MCF 10A (cell line): ENCODE data around the gene UNC93A. TPM values are rescaled to one million over a fixed set of nuclear protein-coding genes. Genes with fewer than 3 reads are reported as not detected.

Experiments used
- BruUV-seq: library from RNA; stranded (reverse); fragments of 400-500 nt; replicated peaks from 2 replicates; lab custom pipeline; 2021; lab: Mats Ljungman, UMichigan
- CTCF ChIA-PET: fragments of 300-600 bp; sonication (Branson Sonifier 250); formaldehyde crosslinking; extraction: SDS; loops from one replicate; lab custom pipeline; 2021; ENCODE audit warnings: antibody characterized with exemption, inconsistent platforms; lab: Yijun Ruan, JAX
- POLR2A ChIA-PET: fragments of 300-600, 350-650 bp; sonication (Branson Sonifier 250); formaldehyde crosslinking; extraction: SDS; loops from one replicate; lab custom pipeline; 2020; ENCODE audit warnings: antibody characterized with exemption, inconsistent platforms; lab: Yijun Ruan, JAX
- DNase-seq: peaks from one replicate; pipeline ENCODE4 v3.0.0-alpha.2; 2018; ENCODE audit not compliant: unreplicated experiment
- H3K27ac Mint-ChIP-seq: one replicate; pipeline ENCODE4 v1.8.0; 2022; ENCODE audit warnings: mild to moderate bottlenecking, low read depth, mixed read lengths; ENCODE audit not compliant: unreplicated experiment
- H3K27me3 Mint-ChIP-seq: one replicate; pipeline ENCODE4 v1.8.0; 2022; ENCODE audit warnings: mixed read lengths; ENCODE audit not compliant: insufficient read depth, unreplicated experiment
- H3K36me3 Mint-ChIP-seq: one replicate; pipeline ENCODE4 v1.8.0; 2022; ENCODE audit warnings: mild to moderate bottlenecking, moderate library complexity, mixed read lengths; ENCODE audit not compliant: insufficient read depth, unreplicated experiment
- H3K4me1 Mint-ChIP-seq: one replicate; pipeline ENCODE4 v1.8.0; 2022; ENCODE audit warnings: mixed read lengths; ENCODE audit not compliant: insufficient read depth, unreplicated experiment
- H3K4me3 Mint-ChIP-seq: one replicate; pipeline ENCODE4 v1.8.0; 2022; ENCODE audit warnings: mild to moderate bottlenecking, moderate library complexity, mixed read lengths; ENCODE audit not compliant: unreplicated experiment
- H3K9me3 Mint-ChIP-seq: one replicate; pipeline ENCODE4 v1.8.0; 2022; ENCODE audit warnings: mixed read lengths; ENCODE audit not compliant: unreplicated experiment
- CTCF ChIP-seq: fragments of 200-600 bp; IDR thresholded peaks from one replicate; pipeline ENCODE4 v1.8.0; 2022; ENCODE audit warnings: antibody characterized with exemption, mild to moderate bottlenecking; ENCODE audit not compliant: unreplicated experiment
- intact Hi-C: fragments of 100-400 bp; cut with micrococcal nuclease; formaldehyde crosslinking; loops from 2 replicates; pipeline ENCODE4 v1.14.1; 2022
- total RNA-seq: library from RNA; stranded (reverse); gene quantifications from 2 replicates; pipeline ENCODE4 v1.2.3, GENCODE V29; 2022

The UNC93A gene
- total RNA-seq, 1 experiment from 2014 or later: not detected

GRCh38 chr6:167337675-167338449, 46.7 kb downstream of the UNC93A start:
- Mint-ChIP-seq H3K9me3 (no peaks in the 10 kb centered on the region), H3K27me3 (peaks cover 15% of the 10 kb centered on the region), H3K36me3 (no peaks in the 10 kb centered on the region), H3K27ac (no peak overlapping the region), H3K4me3 (no peak overlapping the region), H3K4me1 (no peaks in the 10 kb centered on the region)
- no peak for TF ChIP-seq CTCF
- no peak for DNase-seq
- intact Hi-C loops: no loop called here
- BruUV-seq: no TSS peak
- ChIA-PET CTCF (no interaction called here), POLR2A (no interaction called here)

- ChIA-PET POLR2A (no interaction called here), CTCF (no interaction called here)
- intact Hi-C loops: no loop called here
- no peak for TF ChIP-seq CTCF
- Mint-ChIP-seq H3K9me3 (no peaks in the 10 kb centered on the region), H3K27me3 (peaks cover 20% of the 10 kb centered on the region), H3K4me3 (no peak overlapping the region), H3K4me1 (no peaks in the 10 kb centered on the region), H3K36me3 (no peaks in the 10 kb centered on the region), H3K27ac (no peak overlapping the region)
- BruUV-seq: no TSS peak
- no peak for DNase-seq
These were observed 47.5 kb downstream of the UNC93A start for GRCh38 chr6:167338541-167339117.

- no peaks in the 10 kb centered on the region for H3K4me1 Mint-ChIP-seq
- POLR2A ChIA-PET: no interaction called here
- peaks cover 45% of the 10 kb centered on the region for H3K27me3 Mint-ChIP-seq
- DNase-seq: no peak
- no peak overlapping the region for H3K4me3 Mint-ChIP-seq
- CTCF ChIA-PET: interaction anchor here (2.9 kb wide), 1 partner anchor 10 kb away, joined by 11 read pairs; no protein-coding TSS in a partner anchor
- H3K9me3 Mint-ChIP-seq: no peaks in the 10 kb centered on the region
- H3K36me3 Mint-ChIP-seq: no peaks in the 10 kb centered on the region
- no peak for TF ChIP-seq CTCF
- intact Hi-C loops: no loop called here
- no peak overlapping the region for H3K27ac Mint-ChIP-seq
- no TSS peak for BruUV-seq
These were observed 50.0 kb downstream of the UNC93A start for GRCh38 chr6:167341038-167341583.
